Osteocyte (in vitro differentiated cells): Measurements from ENCODE around the gene RCSD1. TPM values are rescaled to one million over a fixed set of nuclear protein-coding genes. Genes with fewer than 3 reads are reported as not detected.

ENCODE experiments used
- DNase-seq: peaks from one replicate; pipeline ENCODE4 v3.0.0; 2021; ENCODE audit warnings: mixed read lengths; ENCODE audit not compliant: unreplicated experiment; ENCODE audit errors: extremely low spot score
- H3K27ac Mint-ChIP-seq: one replicate; pipeline ENCODE4 v1.8.0; 2021; ENCODE audit warnings: mild to moderate bottlenecking, mixed read lengths; ENCODE audit not compliant: unreplicated experiment
- H3K27me3 Mint-ChIP-seq: one replicate; pipeline ENCODE4 v1.8.0; 2021; ENCODE audit warnings: mixed read lengths; ENCODE audit not compliant: unreplicated experiment
- H3K36me3 Mint-ChIP-seq: one replicate; pipeline ENCODE4 v1.8.0; 2021; ENCODE audit warnings: mixed read lengths; ENCODE audit not compliant: unreplicated experiment
- H3K4me1 Mint-ChIP-seq: one replicate; pipeline ENCODE4 v1.8.0; 2021; ENCODE audit warnings: mixed read lengths; ENCODE audit not compliant: unreplicated experiment
- H3K4me3 Mint-ChIP-seq: one replicate; pipeline ENCODE4 v1.8.0; 2021; ENCODE audit warnings: mild to moderate bottlenecking, moderate library complexity, mixed read lengths; ENCODE audit not compliant: unreplicated experiment
- H3K9me3 Mint-ChIP-seq: one replicate; pipeline ENCODE4 v1.8.0; 2021; ENCODE audit warnings: mixed read lengths; ENCODE audit not compliant: unreplicated experiment
- total RNA-seq: library from RNA; stranded (reverse); gene quantifications from 2 replicates; pipeline ENCODE4 v1.2.1, GENCODE V29; 2021
- TF ChIP-seq, protein P1 (sequence below): fragments of 200-600 bp; sonication (generic); IDR thresholded peaks from 2 replicates; pipeline ENCODE4 v1.5.0; 2021; ENCODE audit warnings: antibody characterized with exemption, mild to moderate bottlenecking, moderate library complexity

RCSD1 gene
- total RNA-seq, 1 donor from 2014 or later = not detected

DNA sequence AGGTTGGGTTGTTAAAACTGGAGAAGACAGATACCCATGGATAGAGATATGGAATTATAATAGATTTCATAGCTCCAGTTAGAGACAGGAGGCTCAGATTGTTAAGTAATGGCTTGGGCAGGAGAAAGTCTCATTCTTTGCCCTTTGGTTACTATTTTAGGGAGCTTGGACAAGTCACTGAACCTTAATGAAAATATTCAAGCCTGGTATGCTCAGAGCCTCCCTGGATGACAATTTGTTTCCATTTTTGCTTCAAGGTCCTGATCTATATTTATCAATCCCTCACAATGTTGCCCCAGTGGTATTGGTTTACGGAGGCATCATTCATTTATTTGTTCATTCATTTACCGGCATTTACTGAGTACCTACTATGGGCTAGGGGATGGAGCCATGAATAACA is 37.5 kb downstream of the RCSD1 start:
- no peaks in the 10 kb centered on the region for H3K36me3 Mint-ChIP-seq
- H3K27me3 Mint-ChIP-seq = no peaks in the 10 kb centered on the region
- no peak overlapping the region for H3K4me3 Mint-ChIP-seq
- peaks cover 29% of the 10 kb centered on the region for H3K4me1 Mint-ChIP-seq
- TF ChIP-seq, protein P1, sequence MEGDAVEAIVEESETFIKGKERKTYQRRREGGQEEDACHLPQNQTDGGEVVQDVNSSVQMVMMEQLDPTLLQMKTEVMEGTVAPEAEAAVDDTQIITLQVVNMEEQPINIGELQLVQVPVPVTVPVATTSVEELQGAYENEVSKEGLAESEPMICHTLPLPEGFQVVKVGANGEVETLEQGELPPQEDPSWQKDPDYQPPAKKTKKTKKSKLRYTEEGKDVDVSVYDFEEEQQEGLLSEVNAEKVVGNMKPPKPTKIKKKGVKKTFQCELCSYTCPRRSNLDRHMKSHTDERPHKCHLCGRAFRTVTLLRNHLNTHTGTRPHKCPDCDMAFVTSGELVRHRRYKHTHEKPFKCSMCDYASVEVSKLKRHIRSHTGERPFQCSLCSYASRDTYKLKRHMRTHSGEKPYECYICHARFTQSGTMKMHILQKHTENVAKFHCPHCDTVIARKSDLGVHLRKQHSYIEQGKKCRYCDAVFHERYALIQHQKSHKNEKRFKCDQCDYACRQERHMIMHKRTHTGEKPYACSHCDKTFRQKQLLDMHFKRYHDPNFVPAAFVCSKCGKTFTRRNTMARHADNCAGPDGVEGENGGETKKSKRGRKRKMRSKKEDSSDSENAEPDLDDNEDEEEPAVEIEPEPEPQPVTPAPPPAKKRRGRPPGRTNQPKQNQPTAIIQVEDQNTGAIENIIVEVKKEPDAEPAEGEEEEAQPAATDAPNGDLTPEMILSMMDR = no peak
- no peak for DNase-seq
- H3K27ac Mint-ChIP-seq = no peak overlapping the region
- no peaks in the 10 kb centered on the region for H3K9me3 Mint-ChIP-seq

DNA sequence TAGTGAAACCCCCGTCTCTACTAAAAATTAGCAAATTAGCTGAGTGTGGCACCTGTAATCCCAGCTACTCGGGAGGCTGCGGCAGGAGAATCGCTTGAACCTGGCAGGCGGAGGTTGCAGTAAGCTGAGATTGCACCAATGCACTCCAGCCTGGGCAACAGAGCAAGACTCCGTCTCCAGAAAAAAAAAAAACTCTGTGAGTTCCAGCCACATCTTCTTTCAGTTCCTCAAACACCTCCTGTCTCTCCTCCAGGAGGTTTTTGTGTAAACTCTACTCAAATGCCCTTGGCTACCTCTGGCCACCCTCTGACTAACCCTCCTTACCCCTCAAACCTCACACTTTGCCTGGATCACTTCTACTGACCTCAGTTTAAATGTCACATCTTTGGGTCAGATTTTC is 38.1 kb downstream of the RCSD1 start:
- H3K36me3 Mint-ChIP-seq = no peaks in the 10 kb centered on the region
- H3K27me3 Mint-ChIP-seq = no peaks in the 10 kb centered on the region
- peaks cover 23% of the 10 kb centered on the region for H3K4me1 Mint-ChIP-seq
- no peak overlapping the region for H3K27ac Mint-ChIP-seq
- no peak for DNase-seq
- TF ChIP-seq, protein P1 = no peak
- H3K9me3 Mint-ChIP-seq = no peaks in the 10 kb centered on the region
- H3K4me3 Mint-ChIP-seq = no peak overlapping the region

DNA sequence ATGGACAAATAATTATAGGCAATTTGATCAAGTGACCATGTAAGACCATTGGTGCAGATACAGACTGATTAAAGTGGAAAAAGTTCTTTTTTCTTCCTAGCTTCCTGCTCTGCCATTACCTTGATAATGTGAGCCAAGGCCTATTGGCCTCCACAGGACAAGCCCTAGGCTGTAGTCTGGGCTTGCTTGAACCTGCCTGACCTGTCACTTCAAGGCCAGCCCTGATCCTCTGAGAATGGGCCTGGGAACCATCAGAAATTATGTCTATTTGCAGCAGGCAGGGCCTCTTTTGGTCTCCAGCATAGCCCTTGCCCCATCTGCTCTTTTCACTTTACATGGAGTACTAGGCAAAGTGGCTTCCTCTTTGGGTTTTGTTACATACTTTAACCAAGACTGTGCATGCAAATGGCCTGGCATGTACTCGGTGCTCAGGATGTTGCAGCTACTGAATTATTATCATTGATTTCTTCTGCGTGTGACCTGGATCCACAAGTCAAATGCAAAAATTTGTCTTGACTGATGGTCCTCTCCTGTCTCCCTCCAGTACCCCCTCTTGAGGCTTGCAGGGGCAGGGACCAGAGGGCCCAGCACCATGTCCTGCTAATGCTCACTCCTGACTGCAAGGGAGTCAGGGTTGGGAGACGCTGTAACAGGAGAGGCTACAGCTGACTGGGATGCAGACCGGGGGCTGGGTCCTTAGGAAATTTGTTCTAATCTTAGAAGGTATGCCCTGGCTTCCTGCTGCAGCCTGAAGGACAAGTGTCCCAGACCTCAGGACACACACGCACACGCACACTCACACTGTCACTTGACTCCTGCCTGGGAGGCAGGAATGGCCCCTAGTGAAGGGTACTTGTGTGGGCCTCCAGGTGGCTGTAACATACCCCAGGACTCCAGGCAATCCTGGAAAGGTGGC is 39.4 kb downstream of the RCSD1 start:
- peaks cover 10% of the 10 kb centered on the region for H3K4me1 Mint-ChIP-seq
- TF ChIP-seq, protein P1 = no peak
- no peak for DNase-seq

DNA sequence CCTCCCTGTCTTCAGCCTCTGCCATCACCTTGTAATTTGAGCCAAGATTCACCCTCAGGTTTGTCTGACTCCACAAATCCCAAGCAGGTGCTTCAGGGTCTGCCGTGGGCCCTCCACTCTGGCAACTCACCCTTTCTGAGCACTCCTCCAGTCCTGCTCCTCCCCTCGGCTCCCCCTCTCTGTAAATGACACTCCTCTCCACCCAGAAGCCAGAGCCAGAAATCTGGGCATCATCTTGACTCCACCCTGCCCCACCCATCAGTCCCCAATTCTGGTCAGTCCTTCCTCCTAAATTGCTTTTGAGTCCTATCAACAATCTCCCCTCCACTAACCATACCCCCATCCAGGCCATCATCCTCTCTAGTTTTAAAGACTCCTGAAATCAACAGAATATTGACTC is 40.5 kb downstream of the RCSD1 start:
- peak overlapping the region; percentile 19 for H3K27ac Mint-ChIP-seq
- no peaks in the 10 kb centered on the region for H3K36me3 Mint-ChIP-seq
- no peak for DNase-seq
- no peak overlapping the region for H3K4me3 Mint-ChIP-seq
- TF ChIP-seq, protein P1 = no peak
- H3K27me3 Mint-ChIP-seq = peaks cover 5% of the 10 kb centered on the region
- H3K9me3 Mint-ChIP-seq = no peaks in the 10 kb centered on the region
- H3K4me1 Mint-ChIP-seq = peaks cover 10% of the 10 kb centered on the region

More for the DNA sequence above, 39.4 kb downstream of the RCSD1 start:
- peaks cover 5% of the 10 kb centered on the region for H3K27me3 Mint-ChIP-seq
- no peaks in the 10 kb centered on the region for H3K36me3 Mint-ChIP-seq
- no peak overlapping the region for H3K4me3 Mint-ChIP-seq
- no peak overlapping the region for H3K27ac Mint-ChIP-seq
- H3K9me3 Mint-ChIP-seq = no peaks in the 10 kb centered on the region

DNA sequence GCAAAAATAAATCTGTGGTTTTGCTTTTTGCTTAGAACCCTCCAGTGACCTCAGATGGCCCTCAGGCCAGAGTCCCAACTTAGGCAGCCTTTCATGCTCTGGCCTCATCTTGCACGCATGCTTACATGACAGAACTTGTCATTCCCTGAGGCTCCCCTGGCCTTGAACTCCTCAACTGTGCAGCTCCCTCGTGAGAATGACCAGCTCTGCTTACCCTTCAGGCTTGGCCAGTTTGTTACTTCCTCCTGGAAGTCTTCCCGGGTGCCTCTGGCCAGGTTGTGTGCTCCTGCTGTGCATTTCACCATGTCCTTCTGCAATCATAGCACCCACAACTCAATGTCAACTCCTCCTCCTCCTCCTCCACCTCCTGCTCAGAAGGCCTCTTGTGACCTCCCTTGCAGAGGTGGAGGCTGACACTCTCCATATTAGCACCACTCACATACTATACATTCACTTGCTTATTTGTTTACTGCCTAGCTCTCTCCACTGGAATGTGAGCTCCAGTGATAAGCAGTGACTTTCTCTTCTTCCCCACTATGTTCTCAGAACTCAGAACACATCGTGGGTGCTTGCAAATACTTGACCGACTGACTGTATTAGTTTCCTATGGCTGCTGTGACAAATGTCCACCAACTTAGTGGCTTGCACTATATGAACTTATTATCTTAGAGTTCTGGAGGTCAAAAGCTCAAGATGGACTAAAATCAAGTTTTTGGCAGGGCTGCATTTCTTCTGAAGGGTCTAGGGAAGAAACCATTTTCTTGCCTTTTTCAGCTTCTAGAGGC is 41.9 kb downstream of the RCSD1 start:
- no peak overlapping the region for H3K4me3 Mint-ChIP-seq
- peaks cover 5% of the 10 kb centered on the region for H3K27me3 Mint-ChIP-seq
- no peak for DNase-seq
- TF ChIP-seq, protein P1 = no peak
- H3K4me1 Mint-ChIP-seq = peaks cover under 1% of the 10 kb centered on the region
- no peak overlapping the region for H3K27ac Mint-ChIP-seq
- H3K9me3 Mint-ChIP-seq = no peaks in the 10 kb centered on the region
- H3K36me3 Mint-ChIP-seq = no peaks in the 10 kb centered on the region
